Kidney capillary endothelial cell (primary cell): Measurements from ENCODE around the gene AHSA1.

Experiments used
- DNase-seq: peaks from one replicate; pipeline ENCODE4 v3.0.0-alpha.2; 2018; ENCODE audit warnings: low spot score

The AHSA1 gene

GRCh38 chr14:77473921-77474320 is 16.0 kb downstream of the AHSA1 start:
- DNase-seq = no peak

GRCh38 chr14:77474479-77475177 is 16.7 kb downstream of the AHSA1 start:
- DNase-seq = no peak

GRCh38 chr14:77475432-77476115 is 17.7 kb downstream of the AHSA1 start:
- no peak for DNase-seq

GRCh38 chr14:77478029-77478428 is 20.1 kb downstream of the AHSA1 start:
- no peak for DNase-seq

- DNase-seq = no peak
Measured at GRCh38 chr14:77478796-77479195, 20.9 kb downstream of the AHSA1 start.

GRCh38 chr14:77482422-77482821 is 24.5 kb downstream of the AHSA1 start:
- no peak for DNase-seq

GRCh38 chr14:77485256-77485655 is 27.4 kb downstream of the AHSA1 start:
- DNase-seq = no peak

- DNase-seq = peak; percentile 30
Measured at GRCh38 chr14:77485901-77486678, 28.2 kb downstream of the AHSA1 start.

- DNase-seq = no peak
Measured at GRCh38 chr14:77488558-77488957, 30.7 kb downstream of the AHSA1 start.

- no peak for DNase-seq
Measured at GRCh38 chr14:77489041-77489440, 31.1 kb downstream of the AHSA1 start.

- no peak for DNase-seq
Measured at GRCh38 chr14:77490347-77490986, 32.6 kb downstream of the AHSA1 start.

GRCh38 chr14:77491056-77491455 is 33.2 kb downstream of the AHSA1 start:
- DNase-seq = no peak

GRCh38 chr14:77495334-77495733 is 37.4 kb downstream of the AHSA1 start:
- DNase-seq = no peak

- DNase-seq = no peak
Measured at GRCh38 chr14:77498120-77498979, 40.5 kb downstream of the AHSA1 start, which contains the start of gene ISM2. ISM2 (minus strand) TSS chr14:77498816; CDS start chr14:77498793, 23 bp downstream.

GRCh38 chr14:77498984-77499527 is 41.2 kb downstream of the AHSA1 start:
- DNase-seq = no peak

GRCh38 chr14:77502109-77502782 is 44.4 kb downstream of the AHSA1 start:
- DNase-seq = no peak

GRCh38 chr14:77503138-77503537 is 45.2 kb downstream of the AHSA1 start:
- DNase-seq = no peak

GRCh38 chr14:77505031-77505430 is 47.1 kb downstream of the AHSA1 start:
- DNase-seq = no peak

GRCh38 chr14:77507762-77508161 is 49.9 kb downstream of the AHSA1 start:
- no peak for DNase-seq

GRCh38 chr14:77508249-77508648 is 50.4 kb downstream of the AHSA1 start:
- no peak for DNase-seq

- no peak for DNase-seq
Measured at GRCh38 chr14:77508876-77509275, 51.0 kb downstream of the AHSA1 start.
